ENCODE results near the gene GSG1L.

- TF ChIP-seq CTCF (IDR thresholded peaks at IDR 0.05; ENCODE audit: poor library complexity) = no peak
- no peak for TF ChIP-seq EZH2phosphoT487 (IDR thresholded peaks at IDR 0.05; ENCODE audit: low read depth, severe bottlenecking, unreplicated experiment)
- no peak for TF ChIP-seq EZH2 (IDR thresholded peaks at IDR 0.05; ENCODE audit: borderline replicate concordance)
These were observed 3.5 kb downstream of the GSG1L start for GRCh38 chr16:28059841-28060575.
